Caco-2 (cell line): ENCODE data around the gene DQX1. TPM values are rescaled to one million over a fixed set of nuclear protein-coding genes. Genes with fewer than 3 reads are reported as not detected.

Source experiments
- BruUV-seq: library from RNA; stranded (reverse); fragments of 400-500 nt; replicated peaks from 2 replicates; lab custom pipeline; 2021; lab: Mats Ljungman, UMichigan
- CTCF ChIA-PET: fragments of 300-600 bp; sonication (Branson Sonifier 250); formaldehyde crosslinking; loops from one replicate; lab custom pipeline; 2022; ENCODE audit warnings: antibody characterized with exemption; lab: Charles Lee
- POLR2A ChIA-PET: fragments of 300-600 bp; sonication (Branson Sonifier 250); formaldehyde crosslinking; loops from one replicate; lab custom pipeline; 2022; ENCODE audit warnings: antibody characterized with exemption; lab: Charles Lee
- DNase-seq, 2 experiments: peaks; one replicate each; pipeline versions ENCODE4 v3.0.0 to v3.0.0-alpha.2; 2020 to 2022
- H3K27me3 ChIP-seq: replicated peaks from 2 replicates; pipeline ENCODE4 v1.6.0; 2011; ENCODE audit warnings: low read length; ENCODE audit not compliant: control insufficient read depth, insufficient read depth
- H3K36me3 ChIP-seq: 2 replicates; pipeline ENCODE4 v1.5.1; 2011; ENCODE audit warnings: low read length; ENCODE audit not compliant: control insufficient read depth, insufficient read depth
- H3K4me1 ChIP-seq: fragments of 250-450 bp; sonication (Bioruptor Pico); 2 replicates; pipeline ENCODE4 v1.5.1; 2020; ENCODE audit warnings: mild to moderate bottlenecking
- H3K4me3 ChIP-seq: 2 replicates; pipeline ENCODE4 v1.5.1; 2011; ENCODE audit warnings: low read depth, mild to moderate bottlenecking, control low read depth, low read length
- H3K9me3 ChIP-seq: fragments of 250-450 bp; sonication (Bioruptor Pico); 2 replicates; pipeline ENCODE4 v1.5.1; 2020; ENCODE audit warnings: mild to moderate bottlenecking, moderate library complexity
- H3K27ac Mint-ChIP-seq: one replicate; pipeline ENCODE4 v1.8.0; 2022; ENCODE audit warnings: mixed read lengths; ENCODE audit not compliant: unreplicated experiment
- H3K27me3 Mint-ChIP-seq: one replicate; pipeline ENCODE4 v1.8.0; 2022; ENCODE audit warnings: mixed read lengths; ENCODE audit not compliant: insufficient read depth, unreplicated experiment
- H3K36me3 Mint-ChIP-seq: one replicate; pipeline ENCODE4 v1.8.0; 2022; ENCODE audit warnings: mild to moderate bottlenecking, mixed read lengths; ENCODE audit not compliant: insufficient read depth, unreplicated experiment
- H3K4me1 Mint-ChIP-seq: one replicate; pipeline ENCODE4 v1.8.0; 2022; ENCODE audit warnings: low read depth, mixed read lengths; ENCODE audit not compliant: unreplicated experiment
- H3K4me3 Mint-ChIP-seq: one replicate; pipeline ENCODE4 v1.8.0; 2022; ENCODE audit warnings: mild to moderate bottlenecking, moderate library complexity, mixed read lengths; ENCODE audit not compliant: unreplicated experiment
- H3K9me3 Mint-ChIP-seq: one replicate; pipeline ENCODE4 v1.8.0; 2022; ENCODE audit warnings: mixed read lengths; ENCODE audit not compliant: unreplicated experiment
- intact Hi-C: fragments of 100-400 bp; cut with micrococcal nuclease; formaldehyde crosslinking; loops from one replicate; pipeline ENCODE4 v1.10.0; 2022; ENCODE audit not compliant: unreplicated experiment
- total RNA-seq: library from RNA; stranded (reverse); gene quantifications from 2 replicates; pipeline ENCODE4 v1.2.3, GENCODE V29; 2022
- TF ChIP-seq, protein P1 (sequence below), 2 experiments: fragments of 200-600 bp in 1 of 2; IDR thresholded peaks; 1 replicate in 1 of 2; 2 replicates in 1 of 2; pipeline versions ENCODE4 v1.5.1 to v1.8.0; 2011 to 2022; ENCODE audit warnings: antibody characterized with exemption in 1 of 2, control low read depth in 1 of 2, inconsistent platforms in 1 of 2, low read depth in 1 of 2, low read length in 1 of 2, mild to moderate bottlenecking in 1 of 2, moderate library complexity in 1 of 2; ENCODE audit not compliant: insufficient read depth in 1 of 2, severe bottlenecking in 1 of 2, unreplicated experiment in 1 of 2

The DQX1 gene
- total RNA-seq, 1 experiment from 2014 or later = 0.50 TPM

DNA sequence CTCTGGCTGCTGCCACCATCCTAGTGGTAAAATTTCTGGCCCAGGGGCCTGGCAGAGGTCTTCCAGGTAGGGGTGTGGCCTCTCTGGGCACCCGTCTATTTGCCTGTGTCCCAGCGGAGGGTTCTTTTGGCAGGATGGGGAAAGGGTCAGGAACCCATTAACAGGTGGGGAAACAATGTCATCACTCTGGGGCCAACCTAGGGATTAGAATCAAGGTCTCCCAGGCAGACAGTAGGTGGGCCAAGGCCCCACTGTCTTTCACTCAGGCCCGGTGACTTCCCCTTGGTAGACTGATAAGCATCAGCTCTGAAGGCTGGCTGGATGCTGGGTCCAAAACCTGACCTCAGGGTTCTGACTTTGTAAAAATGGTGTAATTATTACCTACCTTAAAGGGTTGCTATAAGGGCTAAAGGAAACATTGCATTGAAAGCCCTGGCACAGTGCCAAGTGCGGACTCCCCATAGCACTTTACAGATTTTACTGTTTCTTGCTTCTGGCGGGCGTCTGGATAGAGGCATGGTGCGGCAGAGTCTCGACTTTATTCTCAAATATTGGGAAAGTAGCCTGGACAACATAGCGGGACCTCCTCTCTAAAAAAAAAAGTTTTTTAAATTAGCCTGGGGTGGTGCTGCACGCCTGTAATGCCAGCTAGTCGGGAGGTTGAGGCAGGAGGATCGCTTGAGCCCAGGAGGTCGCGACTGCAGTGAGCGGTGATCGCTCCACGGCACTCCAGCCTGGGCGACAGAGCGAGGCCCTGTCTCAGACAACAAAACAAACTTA is 28.8 kb downstream of the DQX1 start:
- TF ChIP-seq, protein P1, sequence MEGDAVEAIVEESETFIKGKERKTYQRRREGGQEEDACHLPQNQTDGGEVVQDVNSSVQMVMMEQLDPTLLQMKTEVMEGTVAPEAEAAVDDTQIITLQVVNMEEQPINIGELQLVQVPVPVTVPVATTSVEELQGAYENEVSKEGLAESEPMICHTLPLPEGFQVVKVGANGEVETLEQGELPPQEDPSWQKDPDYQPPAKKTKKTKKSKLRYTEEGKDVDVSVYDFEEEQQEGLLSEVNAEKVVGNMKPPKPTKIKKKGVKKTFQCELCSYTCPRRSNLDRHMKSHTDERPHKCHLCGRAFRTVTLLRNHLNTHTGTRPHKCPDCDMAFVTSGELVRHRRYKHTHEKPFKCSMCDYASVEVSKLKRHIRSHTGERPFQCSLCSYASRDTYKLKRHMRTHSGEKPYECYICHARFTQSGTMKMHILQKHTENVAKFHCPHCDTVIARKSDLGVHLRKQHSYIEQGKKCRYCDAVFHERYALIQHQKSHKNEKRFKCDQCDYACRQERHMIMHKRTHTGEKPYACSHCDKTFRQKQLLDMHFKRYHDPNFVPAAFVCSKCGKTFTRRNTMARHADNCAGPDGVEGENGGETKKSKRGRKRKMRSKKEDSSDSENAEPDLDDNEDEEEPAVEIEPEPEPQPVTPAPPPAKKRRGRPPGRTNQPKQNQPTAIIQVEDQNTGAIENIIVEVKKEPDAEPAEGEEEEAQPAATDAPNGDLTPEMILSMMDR (IDR thresholded peaks at IDR 0.05; ENCODE audit: insufficient read depth in 1 of 2, low read depth in 1 of 2, low read length in 1 of 2, severe bottlenecking in 1 of 2, unreplicated experiment in 1 of 2) = no peak
- no TSS peak for BruUV-seq
- Mint-ChIP-seq H3K27ac (no peak overlapping the region), H3K4me1 (peaks cover 11% of the 10 kb centered on the region), H3K36me3 (peaks cover 30% of the 10 kb centered on the region), H3K9me3 (no peaks in the 10 kb centered on the region), H3K27me3 (no peaks in the 10 kb centered on the region), H3K4me3 (peak overlapping the region; percentile 96)
- DNase-seq = no peak
- intact Hi-C loops = no loop called here
- ChIA-PET POLR2A (no interaction called here), CTCF (interaction anchor here (0.6 kb wide), 1 partner anchor 14 kb away, joined by 3 read pairs; the partner anchor contains the start of genes CCDC142 and TTC31)
- peaks cover 42% of the 10 kb centered on the region for H3K4me1 ChIP-seq
- no peaks in the 10 kb centered on the region for H3K27me3 ChIP-seq
- no peaks in the 10 kb centered on the region for H3K9me3 ChIP-seq
- peak overlapping the region; percentile 65 for H3K4me3 ChIP-seq
- peaks cover 1% of the 10 kb centered on the region; the same call in 1 of the 2 replicates for H3K36me3 ChIP-seq

DNA sequence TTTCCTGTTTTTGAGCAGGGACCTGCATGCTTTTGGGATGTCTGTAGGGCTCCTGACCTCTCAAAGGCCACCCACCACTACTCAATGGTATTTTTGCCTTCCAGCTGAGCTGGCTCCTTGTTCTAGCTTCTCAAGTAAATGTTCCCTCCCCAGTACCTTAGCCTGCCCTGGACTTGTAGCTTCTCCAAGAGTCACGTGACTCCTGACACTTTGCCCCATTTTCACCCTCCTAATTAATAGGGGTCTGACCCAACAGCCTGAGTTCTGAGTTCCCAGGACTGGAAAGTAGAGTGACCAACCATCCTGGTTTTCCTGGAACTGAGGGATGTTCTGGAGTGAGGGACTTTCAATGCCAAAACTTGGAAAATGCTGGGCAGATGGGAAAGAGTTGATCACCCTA is 30.6 kb downstream of the DQX1 start:
- H3K4me1 ChIP-seq = peaks cover 35% of the 10 kb centered on the region
- Mint-ChIP-seq H3K4me3 (no peak overlapping the region), H3K4me1 (no peaks in the 10 kb centered on the region), H3K9me3 (no peaks in the 10 kb centered on the region), H3K36me3 (peaks cover 44% of the 10 kb centered on the region), H3K27ac (no peak overlapping the region), H3K27me3 (no peaks in the 10 kb centered on the region)
- TF ChIP-seq, protein P1 (IDR thresholded peaks at IDR 0.05; ENCODE audit: insufficient read depth in 1 of 2, low read depth in 1 of 2, low read length in 1 of 2, severe bottlenecking in 1 of 2, unreplicated experiment in 1 of 2) = no peak
- ChIA-PET CTCF (no interaction called here), POLR2A (interaction anchor here (0.9 kb wide), 1 partner anchor 37 kb away, joined by 3 read pairs; the partner anchor contains the start of gene WBP1)
- no peaks in the 10 kb centered on the region for H3K9me3 ChIP-seq
- intact Hi-C loops = no loop called here
- no TSS peak for BruUV-seq
- DNase-seq = no peak
- H3K4me3 ChIP-seq = no peak overlapping the region
- peaks cover 3% of the 10 kb centered on the region; the same call in 1 of the 2 replicates for H3K36me3 ChIP-seq
- no peaks in the 10 kb centered on the region for H3K27me3 ChIP-seq

DNA sequence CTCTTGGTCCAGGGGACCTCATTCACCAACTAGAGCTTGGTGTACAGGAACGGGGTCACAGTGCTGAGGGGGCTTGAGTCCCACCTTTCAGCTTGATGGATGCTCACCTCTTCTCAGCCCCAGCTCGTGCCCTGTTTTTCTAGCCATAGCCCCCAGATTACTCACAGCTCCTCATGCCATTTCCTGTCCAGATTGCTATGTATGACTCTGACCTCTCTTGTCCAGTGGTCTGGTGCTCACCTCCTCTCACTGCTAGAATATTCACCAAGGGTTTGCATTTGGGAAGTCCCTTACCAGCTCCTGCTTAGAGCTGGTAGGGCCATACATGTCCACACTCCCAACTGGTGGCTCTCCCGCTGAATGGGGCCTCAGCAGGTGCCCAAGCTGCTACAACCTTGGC is 32.5 kb downstream of the DQX1 start:
- no peak overlapping the region for H3K4me3 ChIP-seq
- DNase-seq = no peak
- peaks cover 3% of the 10 kb centered on the region; the same call in 1 of the 2 replicates for H3K36me3 ChIP-seq
- H3K27me3 Mint-ChIP-seq = no peaks in the 10 kb centered on the region
- H3K4me3 Mint-ChIP-seq = no peak overlapping the region
- no peak overlapping the region for H3K27ac Mint-ChIP-seq
- CTCF ChIA-PET = interaction anchor here (0.6 kb wide), 1 partner anchor 11 kb away, joined by 3 read pairs; the partner anchor contains the start of genes CCDC142 and TTC31
- POLR2A ChIA-PET = interaction anchor here (1.2 kb wide), 1 partner anchor 51 kb away, joined by 4 read pairs; no protein-coding TSS in a partner anchor
- intact Hi-C loops = no loop called here
- peaks cover 10% of the 10 kb centered on the region for H3K4me1 Mint-ChIP-seq
- H3K4me1 ChIP-seq = peaks cover 41% of the 10 kb centered on the region
- no peaks in the 10 kb centered on the region for H3K27me3 ChIP-seq
- no peaks in the 10 kb centered on the region for H3K9me3 Mint-ChIP-seq
- TF ChIP-seq, protein P1 (IDR thresholded peaks at IDR 0.05; ENCODE audit: insufficient read depth in 1 of 2, low read depth in 1 of 2, low read length in 1 of 2, severe bottlenecking in 1 of 2, unreplicated experiment in 1 of 2) = no peak
- BruUV-seq = no TSS peak
- H3K9me3 ChIP-seq = no peaks in the 10 kb centered on the region
- peaks cover 42% of the 10 kb centered on the region for H3K36me3 Mint-ChIP-seq
